Left cardiac atrium (tissue), 4 donors: ENCODE data around the gene ZNF654. TPM values are rescaled to one million over a fixed set of nuclear protein-coding genes. Genes with fewer than 3 reads are reported as not detected.
"Not testable (repeated sequence)": the region's sequence is repeated elsewhere in the genome, so short reads cannot be mapped to it uniquely, and the experiment has no call there.

Experiments used
- ATAC-seq, 2 donors: fragments of 200-7000 bp; cut with Tn5 transposase; one replicate each; pipeline ENCODE4 v1.9.1; 2020; ENCODE audit warnings: mild to moderate bottlenecking in 2 of 2, moderate library complexity in 2 of 2
- DNase-seq: peaks from one replicate; pipeline ENCODE4 v3.0.0-alpha.2; 2020
- intact Hi-C, 2 donors: fragments of 100-400 bp; cut with DNase I; formaldehyde crosslinking; loops; one replicate each; pipeline versions ENCODE4 v1.14.1 to v1.15.1; 2022 to 2023
- total RNA-seq, 2 donors: library from RNA; stranded (reverse); fragmentation: NEBNext Ultra II Directional; extraction: Animal tissue kit (Norgen Biotek cat#: 25700); gene quantifications; one replicate each; pipeline ENCODE4 v1.2.1, GENCODE V29; 2021
- donor health status: DM: no; HTN: yes; CAD: no.
- donor health status: DM: no; HTN: yes; CAD: no; lungs with severe emphysema.
- donor health status: DM: yes; HTN: yes; CAD: no.
- donor health status: Dilated cardiomyopathy.

Gene ZNF654
- total RNA-seq, 2 donors from 2014 or later, result 10.4 to 11.4 TPM

DNA sequence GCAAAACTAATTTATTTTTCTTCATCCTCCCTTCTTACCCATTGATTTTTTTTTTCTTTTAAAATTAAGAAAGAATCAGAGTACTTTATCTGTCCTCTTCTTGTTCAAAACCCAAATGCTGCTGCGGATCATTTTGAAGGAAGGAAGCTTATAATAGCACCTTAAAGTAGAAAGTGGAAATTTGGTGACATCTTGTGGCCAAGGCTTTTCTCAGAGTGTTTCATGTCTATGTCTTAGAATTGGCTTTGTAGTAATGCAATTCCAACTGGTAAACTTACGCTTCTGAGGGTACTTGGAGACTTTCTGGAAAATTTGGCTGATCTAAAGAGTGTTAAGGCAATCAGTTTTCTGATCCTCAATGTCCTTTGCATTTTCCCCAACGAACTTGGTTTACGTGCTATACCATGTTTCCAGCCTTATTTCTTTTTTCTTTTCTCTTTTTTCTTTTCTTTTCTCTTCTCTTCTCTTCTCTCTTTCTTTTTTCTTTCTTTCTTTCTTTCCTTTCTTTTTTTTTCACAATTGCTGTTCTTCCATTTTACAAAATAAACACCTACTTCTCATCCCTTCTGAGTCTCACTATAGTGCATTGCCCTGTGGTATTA lies 121.4 kb downstream of the ZNF654 start:
- intact Hi-C loops, result no loop called here
- DNase-seq, result no peak
- ATAC-seq, result no peak

DNA sequence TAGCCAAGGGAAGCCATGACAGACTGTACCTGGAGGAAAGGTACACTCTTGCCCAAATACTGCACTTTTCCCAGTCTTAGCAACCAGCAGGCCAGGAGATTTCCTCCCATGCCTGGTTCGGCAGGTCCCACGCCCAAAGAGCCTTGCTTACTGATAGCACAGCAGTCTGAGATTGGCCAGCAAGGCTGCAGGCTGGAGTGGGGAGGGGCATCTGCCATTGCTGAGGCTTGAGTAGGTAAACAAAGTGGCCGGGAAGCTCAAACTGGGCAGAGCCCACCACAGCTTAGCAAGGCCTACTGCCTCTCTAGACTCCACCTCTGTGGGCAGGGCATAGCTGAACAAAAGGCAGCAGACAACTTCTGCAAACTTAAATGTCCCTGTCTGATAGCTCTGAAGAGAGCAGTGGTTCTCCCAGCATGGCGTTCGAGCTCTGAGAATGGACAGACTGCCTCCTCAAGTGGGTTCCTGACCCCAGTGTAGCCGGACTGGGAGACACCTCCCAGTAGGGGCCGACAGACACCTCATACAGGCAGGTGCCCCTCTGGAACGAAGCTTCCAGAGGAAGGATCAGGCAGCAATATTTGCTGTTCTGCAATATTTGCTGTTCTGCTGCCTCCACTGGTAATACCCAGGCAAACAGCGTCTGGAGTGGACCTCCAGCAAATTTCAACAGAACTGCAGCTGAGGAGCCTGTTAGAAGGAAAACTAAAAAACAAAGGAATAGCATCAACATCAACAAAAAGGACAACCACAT lies 123.3 kb downstream of the ZNF654 start:
- intact Hi-C loops, ATAC-seq, DNase-seq: not testable (repeated sequence)

DNA sequence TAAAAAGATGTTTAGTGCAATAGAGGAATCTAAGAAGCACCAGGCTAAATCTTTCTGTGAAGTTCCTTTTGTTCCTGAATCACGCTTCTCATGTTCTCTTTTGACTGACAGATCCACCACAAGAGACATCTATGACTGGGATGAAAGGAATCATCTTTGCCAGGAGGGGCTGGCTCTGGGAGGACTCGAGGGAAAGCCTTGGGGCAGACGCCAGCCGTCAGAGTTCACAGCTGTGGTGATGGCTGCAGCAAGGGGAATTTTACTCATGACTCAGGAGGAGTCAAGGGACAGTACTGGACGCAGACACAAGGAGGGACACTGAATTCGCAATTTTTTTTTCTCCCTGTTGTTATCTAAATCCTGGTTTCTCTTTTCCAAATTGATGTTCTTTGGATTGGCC lies 129.4 kb downstream of the ZNF654 start:
- no peak for DNase-seq

DNA sequence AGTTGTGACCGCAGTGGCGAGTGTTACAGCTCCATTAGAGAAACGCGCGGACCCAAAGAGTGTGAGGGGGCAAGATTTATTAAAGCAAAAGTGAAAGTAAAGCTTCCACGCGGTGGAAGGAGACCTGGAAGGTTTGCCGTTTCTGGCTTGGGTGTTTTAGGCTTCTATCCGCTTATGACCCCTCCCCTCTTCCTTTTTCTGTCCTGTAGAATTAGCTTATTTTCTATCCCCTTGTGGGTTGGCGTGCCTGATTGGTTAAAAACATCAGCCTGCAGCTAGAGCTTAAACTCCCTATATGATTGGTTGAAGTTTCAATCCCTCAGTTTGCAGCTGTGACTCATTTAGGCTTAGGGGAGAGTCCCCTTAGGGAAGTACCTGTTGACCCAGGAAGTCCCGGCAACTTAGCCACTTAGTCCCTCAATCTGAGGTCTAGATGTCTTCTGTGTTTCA lies 130.3 kb downstream of the ZNF654 start:
- no peak for DNase-seq
- no peak for ATAC-seq
- intact Hi-C loops, result no loop called here

More for the DNA sequence above, 129.4 kb downstream of the ZNF654 start:
- intact Hi-C loops, result no loop called here
- ATAC-seq, result peak; percentile 34 to 79

DNA sequence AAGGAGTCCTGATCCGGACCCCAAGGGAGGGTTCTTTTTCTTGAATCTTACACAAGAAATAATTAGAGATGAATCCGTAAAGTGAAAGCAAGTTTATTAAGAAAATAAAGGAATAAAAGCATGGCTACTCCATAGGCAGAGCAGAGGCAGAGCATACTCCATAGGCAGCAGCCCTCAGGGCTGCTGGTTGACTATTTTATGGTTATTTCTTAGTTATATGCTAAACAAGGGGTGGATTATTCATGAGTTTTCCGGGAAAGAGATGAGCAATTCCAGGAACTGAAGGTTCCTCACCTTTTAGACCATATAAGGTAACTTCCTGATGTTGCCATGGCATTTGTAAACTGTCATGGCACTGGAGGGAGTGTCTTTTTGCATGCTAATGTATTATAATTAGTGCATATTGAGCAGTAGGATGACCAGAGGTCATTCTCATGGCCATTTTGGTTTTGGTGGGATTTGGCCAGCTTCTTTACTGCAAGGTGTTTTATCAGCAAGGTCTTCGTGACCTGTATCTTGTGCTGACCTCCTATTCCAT lies 132.9 kb downstream of the ZNF654 start:
- intact Hi-C loops, result no loop called here
- ATAC-seq (no peak), DNase-seq (no peak)

GRCh38 chr3:88192631-88193030 lies 133.6 kb downstream of the ZNF654 start:
- DNase-seq, result no peak
- no peak for ATAC-seq
- intact Hi-C loops, result no loop called here

Other genes starting within 250 kb of the ZNF654 start
- gene CGGBP1, start 250 bp upstream of the ZNF654 start, total RNA-seq, result 10 to 100 TPM; 41.1 to 42.2 TPM
- gene C3orf38, start 90.7 kb downstream of the ZNF654 start, total RNA-seq, result 10 to 100 TPM; 14.6 to 15.8 TPM